KMS-11 (cell line): ENCODE data around the gene FAM107B.

Experiments used
- H2AFZ ChIP-seq: fragments of 200-600 bp; sonication (generic); 2 replicates; pipeline ENCODE4 v1.6.1; 2016; ENCODE audit warnings: antibody characterized with exemption, mixed run types, low read depth
- H3K27ac ChIP-seq: fragments of 200-600 bp; sonication (generic); 2 replicates; pipeline ENCODE4 v1.6.1; 2016; ENCODE audit warnings: mild to moderate bottlenecking, mixed run types
- H3K27me3 ChIP-seq: fragments of 200-600 bp; sonication (generic); 2 replicates; pipeline ENCODE4 v1.6.1; 2017; ENCODE audit warnings: mild to moderate bottlenecking, low read depth, mixed run types, moderate library complexity; ENCODE audit not compliant: insufficient read depth
- H3K36me3 ChIP-seq: fragments of 200-600 bp; sonication (generic); 2 replicates; pipeline ENCODE4 v1.6.1; 2017; ENCODE audit warnings: mild to moderate bottlenecking, mixed run types; ENCODE audit not compliant: insufficient read depth
- H3K4me1 ChIP-seq: fragments of 200-600 bp; sonication (generic); 2 replicates; pipeline ENCODE4 v1.6.1; 2016; ENCODE audit warnings: mild to moderate bottlenecking, low read depth, mixed run types; ENCODE audit not compliant: poor library complexity, severe bottlenecking
- H3K4me2 ChIP-seq: fragments of 200-600 bp; sonication (generic); 2 replicates; pipeline ENCODE4 v1.7.0; 2016; ENCODE audit warnings: mild to moderate bottlenecking, mixed run types
- H3K4me3 ChIP-seq: fragments of 200-600 bp; sonication (generic); IDR thresholded peaks from 2 replicates; pipeline ENCODE4 v1.6.1; 2017; ENCODE audit warnings: low read depth, low read length, mixed read lengths; ENCODE audit not compliant: insufficient read depth
- H3K79me2 ChIP-seq: fragments of 200-600 bp; sonication (generic); 2 replicates; pipeline ENCODE4 v1.6.1; 2016; ENCODE audit warnings: low read depth, mixed run types; ENCODE audit not compliant: insufficient read depth
- H3K9ac ChIP-seq: fragments of 200-600 bp; sonication (generic); 2 replicates; pipeline ENCODE4 v1.6.1; 2016; ENCODE audit warnings: mild to moderate bottlenecking, mixed run types
- H4K20me1 ChIP-seq: fragments of 200-600 bp; sonication (generic); 2 replicates; pipeline ENCODE4 v1.6.1; 2016; ENCODE audit warnings: mild to moderate bottlenecking, mixed run types; ENCODE audit not compliant: insufficient read depth
- CTCF ChIP-seq: fragments of 200-600 bp; sonication (generic); conservative IDR thresholded peaks from 2 replicates; pipeline ENCODE4 v1.6.1; 2017; ENCODE audit warnings: low read depth, mild to moderate bottlenecking, antibody characterized with exemption, low read length, moderate library complexity, mixed read lengths

The FAM107B gene

GRCh38 chr10:14667781-14668180 is 106.9 kb downstream of the FAM107B start:
- H3K27ac ChIP-seq: no peak overlapping the region
- no peaks in the 10 kb centered on the region for H3K36me3 ChIP-seq
- H3K27me3 ChIP-seq: no peaks in the 10 kb centered on the region
- H3K4me1 ChIP-seq: no peaks in the 10 kb centered on the region
- no peak for TF ChIP-seq CTCF
- H3K9ac ChIP-seq: no peak overlapping the region
- no peaks in the 10 kb centered on the region for H4K20me1 ChIP-seq
- no peak overlapping the region for H3K4me2 ChIP-seq
- no peak overlapping the region for H3K4me3 ChIP-seq
- no peaks in the 10 kb centered on the region for H3K79me2 ChIP-seq
- no peak overlapping the region for H2AFZ ChIP-seq

GRCh38 chr10:14667280-14667679 is 107.4 kb downstream of the FAM107B start:
- H3K27me3 ChIP-seq: no peaks in the 10 kb centered on the region
- H2AFZ ChIP-seq: no peak overlapping the region
- H3K4me2 ChIP-seq: no peak overlapping the region
- H3K27ac ChIP-seq: no peak overlapping the region
- H3K36me3 ChIP-seq: no peaks in the 10 kb centered on the region
- no peaks in the 10 kb centered on the region for H3K79me2 ChIP-seq
- H3K4me1 ChIP-seq: no peaks in the 10 kb centered on the region
- H4K20me1 ChIP-seq: no peaks in the 10 kb centered on the region
- no peak overlapping the region for H3K9ac ChIP-seq
- no peak for TF ChIP-seq CTCF
- no peak overlapping the region for H3K4me3 ChIP-seq

GRCh38 chr10:14665865-14666857 is 108.5 kb downstream of the FAM107B start:
- Histone ChIP-seq H3K9ac (no peak overlapping the region), H2AFZ (no peak overlapping the region)

GRCh38 chr10:14665304-14665703 is 109.4 kb downstream of the FAM107B start:
- Histone ChIP-seq H3K4me2 (no peak overlapping the region), H4K20me1 (no peaks in the 10 kb centered on the region), H3K27ac (no peak overlapping the region), H3K4me1 (peaks cover 8% of the 10 kb centered on the region), H3K9ac (no peak overlapping the region), H3K4me3 (no peak overlapping the region), H3K36me3 (no peaks in the 10 kb centered on the region), H3K79me2 (no peaks in the 10 kb centered on the region), H2AFZ (no peak overlapping the region), H3K27me3 (no peaks in the 10 kb centered on the region)
- no peak for TF ChIP-seq CTCF

More at GRCh38 chr10:14665865-14666857, 108.5 kb downstream of the FAM107B start:
- H3K27ac ChIP-seq: no peak overlapping the region
- no peaks in the 10 kb centered on the region for H3K4me1 ChIP-seq
- H3K36me3 ChIP-seq: no peaks in the 10 kb centered on the region
- no peak overlapping the region for H3K4me3 ChIP-seq
- H3K4me2 ChIP-seq: no peak overlapping the region
- no peak for TF ChIP-seq CTCF
- H4K20me1 ChIP-seq: no peaks in the 10 kb centered on the region
- no peaks in the 10 kb centered on the region for H3K27me3 ChIP-seq
- H3K79me2 ChIP-seq: no peaks in the 10 kb centered on the region
